Neural cell (in vitro differentiated cells): ENCODE data around the gene PLCZ1. TPM values are rescaled to one million over a fixed set of nuclear protein-coding genes. Genes with fewer than 3 reads are reported as not detected.

ENCODE experiments used
- H2AFZ ChIP-seq: fragments of 200-600, 300-800 bp; sonication (generic), shearing (Covaris generic); 2 replicates; pipeline ENCODE4 v1.6.0; 2014; ENCODE audit warnings: low read depth, mild to moderate bottlenecking, antibody characterized with exemption, low read length, moderate library complexity
- H3F3A ChIP-seq: fragments of 200-600 bp; shearing (Covaris generic); 2 replicates; pipeline ENCODE4 v1.6.1; 2016; ENCODE audit warnings: mild to moderate bottlenecking, moderate library complexity, mixed read lengths, antibody characterized with exemption, low read length; ENCODE audit not compliant: insufficient read depth, poor library complexity, severe bottlenecking
- H3K27ac ChIP-seq: fragments of 200-600, 300-800 bp; sonication (generic), shearing (Covaris generic); 2 replicates; pipeline ENCODE4 v1.5.1; 2014; ENCODE audit warnings: mild to moderate bottlenecking, low read length, moderate library complexity
- H3K27me3 ChIP-seq: fragments of 300-800, 200-600 bp; sonication (generic), shearing (Covaris generic); 2 replicates; pipeline ENCODE4 v1.6.0; 2014; ENCODE audit warnings: mild to moderate bottlenecking, low read depth, low read length, moderate library complexity; ENCODE audit not compliant: insufficient read depth
- H3K36me3 ChIP-seq: fragments of 300-800, 200-600 bp; sonication (generic), shearing (Covaris generic); 2 replicates; pipeline ENCODE4 v1.5.1; 2014; ENCODE audit warnings: mild to moderate bottlenecking, antibody characterized with exemption, low read length, moderate library complexity; ENCODE audit not compliant: insufficient read depth
- H3K4me2 ChIP-seq: fragments of 300-800, 200-600 bp; sonication (generic), shearing (Covaris generic); 2 replicates; pipeline ENCODE4 v1.6.0; 2014; ENCODE audit warnings: mild to moderate bottlenecking, low read length
- H3K4me3 ChIP-seq: fragments of 300-800, 200-600 bp; sonication (generic), shearing (Covaris generic); 2 replicates; pipeline ENCODE4 v1.5.1; 2014; ENCODE audit warnings: mild to moderate bottlenecking, low read length, moderate library complexity
- H3K79me2 ChIP-seq: fragments of 200-600 bp; shearing (Covaris generic); replicated peaks from 2 replicates; pipeline ENCODE4 v1.6.0; 2014; ENCODE audit warnings: mild to moderate bottlenecking, low read length, moderate library complexity; ENCODE audit not compliant: insufficient read depth
- H3K9ac ChIP-seq: fragments of 300-800, 200-600 bp; sonication (generic), shearing (Covaris generic); 2 replicates; pipeline ENCODE4 v1.6.1; 2016; ENCODE audit warnings: mild to moderate bottlenecking, low read length, mixed read lengths
- H3K9me2 ChIP-seq: fragments of 200-600 bp; shearing (Covaris generic); 2 replicates; pipeline ENCODE4 v1.6.1; 2016; ENCODE audit warnings: mild to moderate bottlenecking, low read length, mixed read lengths; ENCODE audit not compliant: insufficient read depth
- H3K9me3 ChIP-seq: fragments of 200-600, 300-800 bp; sonication (generic), shearing (Covaris generic); 2 replicates; pipeline ENCODE4 v1.6.1; 2016; ENCODE audit warnings: mild to moderate bottlenecking, mixed run types, low read length, moderate library complexity, mixed read lengths
- H4K20me1 ChIP-seq: fragments of 200-600 bp; shearing (Covaris generic); 2 replicates; pipeline ENCODE4 v1.6.1; 2016; ENCODE audit warnings: mild to moderate bottlenecking, mixed run types; ENCODE audit not compliant: insufficient read depth
- EP300 ChIP-seq: fragments of 450-650 bp; conservative IDR thresholded peaks from 2 replicates; pipeline ENCODE4 v1.6.1; 2014; ENCODE audit warnings: antibody characterized with exemption, mild to moderate bottlenecking, moderate library complexity; ENCODE audit not compliant: poor library complexity, severe bottlenecking
- EZH2 ChIP-seq: fragments of 200-600, 300-800 bp; shearing (Covaris generic), sonication (generic); IDR thresholded peaks from 2 replicates; pipeline ENCODE4 v1.6.1; 2014; ENCODE audit warnings: antibody characterized with exemption, low read length, borderline replicate concordance, mild to moderate bottlenecking; ENCODE audit not compliant: insufficient read depth, poor library complexity, severe bottlenecking
- MXI1 ChIP-seq: fragments of 450-650 bp; conservative IDR thresholded peaks from 2 replicates; pipeline ENCODE4 v1.6.1; 2014; ENCODE audit warnings: antibody characterized with exemption, mild to moderate bottlenecking; ENCODE audit not compliant: poor library complexity, severe bottlenecking
- POLR2AphosphoS5 ChIP-seq: IDR thresholded peaks from 2 replicates; pipeline ENCODE4 v1.6.1; 2012
- RAD21 ChIP-seq: fragments of 450-650 bp; conservative IDR thresholded peaks from 2 replicates; pipeline ENCODE4 v1.6.1; 2014; ENCODE audit warnings: antibody characterized with exemption, mild to moderate bottlenecking, moderate library complexity
- SMC3 ChIP-seq: fragments of 450-650 bp; conservative IDR thresholded peaks from 2 replicates; pipeline ENCODE4 v1.6.1; 2014; ENCODE audit warnings: antibody characterized with exemption, mild to moderate bottlenecking, moderate library complexity; ENCODE audit not compliant: poor library complexity
- TAF1 ChIP-seq: IDR thresholded peaks from 2 replicates; pipeline ENCODE4 v1.6.1; 2012; ENCODE audit warnings: low read depth
- polyA plus RNA-seq: library from polyadenylated mRNA; depleted of rRNA; stranded (reverse); fragments of >200 nt; gene quantifications from 2 replicates; pipeline ENCODE4 v1.2.3, GENCODE V29; 2014
- TF ChIP-seq, protein P1 (sequence below): fragments of 450-650 bp; IDR thresholded peaks from 2 replicates; pipeline ENCODE4 v1.5.1; 2014; ENCODE audit warnings: antibody characterized with exemption, mild to moderate bottlenecking, moderate library complexity; ENCODE audit not compliant: poor library complexity, severe bottlenecking
- TF ChIP-seq, protein P2 (sequence below): IDR thresholded peaks from 2 replicates; pipeline ENCODE4 v1.6.1; 2012; ENCODE audit warnings: borderline replicate concordance

The PLCZ1 gene
- polyA plus RNA-seq, 1 donor from 2014 or later: not detected

DNA sequence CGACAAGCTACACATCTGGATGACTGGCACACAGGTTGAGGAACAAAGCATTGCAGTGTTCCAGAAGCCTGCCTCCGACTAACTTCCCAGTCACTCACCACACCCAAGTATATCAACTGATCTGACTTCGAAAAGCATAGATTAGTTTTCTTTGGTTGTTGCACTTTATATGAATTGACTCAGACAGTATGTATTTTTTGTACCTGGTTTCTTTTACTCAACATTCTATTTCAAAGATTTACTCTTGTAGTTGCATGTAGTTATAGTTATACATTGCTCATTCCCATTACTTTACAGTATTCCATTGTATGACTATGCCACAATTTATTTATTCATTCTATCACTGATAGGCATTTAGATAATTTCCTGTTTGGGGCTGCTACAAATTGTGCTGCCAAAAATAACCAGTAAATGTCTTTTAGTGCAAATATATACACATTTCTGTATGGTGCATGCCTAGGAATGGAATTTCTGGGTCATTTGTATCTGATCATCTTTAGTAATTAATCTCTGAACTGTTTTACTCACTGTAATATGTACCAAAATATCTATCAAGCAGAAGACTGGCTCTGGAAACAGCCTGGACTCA lies 17.8 kb downstream of the PLCZ1 start:
- H3K9ac ChIP-seq: no peak overlapping the region
- H3K4me3 ChIP-seq: no peak overlapping the region
- H3K27me3 ChIP-seq: no peaks in the 10 kb centered on the region
- H3K9me2 ChIP-seq: no peaks in the 10 kb centered on the region
- H3K9me3 ChIP-seq: no peaks in the 10 kb centered on the region
- H3K36me3 ChIP-seq: no peaks in the 10 kb centered on the region
- TF ChIP-seq, protein P1, sequence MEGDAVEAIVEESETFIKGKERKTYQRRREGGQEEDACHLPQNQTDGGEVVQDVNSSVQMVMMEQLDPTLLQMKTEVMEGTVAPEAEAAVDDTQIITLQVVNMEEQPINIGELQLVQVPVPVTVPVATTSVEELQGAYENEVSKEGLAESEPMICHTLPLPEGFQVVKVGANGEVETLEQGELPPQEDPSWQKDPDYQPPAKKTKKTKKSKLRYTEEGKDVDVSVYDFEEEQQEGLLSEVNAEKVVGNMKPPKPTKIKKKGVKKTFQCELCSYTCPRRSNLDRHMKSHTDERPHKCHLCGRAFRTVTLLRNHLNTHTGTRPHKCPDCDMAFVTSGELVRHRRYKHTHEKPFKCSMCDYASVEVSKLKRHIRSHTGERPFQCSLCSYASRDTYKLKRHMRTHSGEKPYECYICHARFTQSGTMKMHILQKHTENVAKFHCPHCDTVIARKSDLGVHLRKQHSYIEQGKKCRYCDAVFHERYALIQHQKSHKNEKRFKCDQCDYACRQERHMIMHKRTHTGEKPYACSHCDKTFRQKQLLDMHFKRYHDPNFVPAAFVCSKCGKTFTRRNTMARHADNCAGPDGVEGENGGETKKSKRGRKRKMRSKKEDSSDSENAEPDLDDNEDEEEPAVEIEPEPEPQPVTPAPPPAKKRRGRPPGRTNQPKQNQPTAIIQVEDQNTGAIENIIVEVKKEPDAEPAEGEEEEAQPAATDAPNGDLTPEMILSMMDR: no peak
- TF ChIP-seq EP300: no peak
- TF ChIP-seq TAF1: no peak
- no peak for TF ChIP-seq POLR2AphosphoS5
- no peak for TF ChIP-seq SMC3
- TF ChIP-seq RAD21: no peak
- TF ChIP-seq, protein P2, sequence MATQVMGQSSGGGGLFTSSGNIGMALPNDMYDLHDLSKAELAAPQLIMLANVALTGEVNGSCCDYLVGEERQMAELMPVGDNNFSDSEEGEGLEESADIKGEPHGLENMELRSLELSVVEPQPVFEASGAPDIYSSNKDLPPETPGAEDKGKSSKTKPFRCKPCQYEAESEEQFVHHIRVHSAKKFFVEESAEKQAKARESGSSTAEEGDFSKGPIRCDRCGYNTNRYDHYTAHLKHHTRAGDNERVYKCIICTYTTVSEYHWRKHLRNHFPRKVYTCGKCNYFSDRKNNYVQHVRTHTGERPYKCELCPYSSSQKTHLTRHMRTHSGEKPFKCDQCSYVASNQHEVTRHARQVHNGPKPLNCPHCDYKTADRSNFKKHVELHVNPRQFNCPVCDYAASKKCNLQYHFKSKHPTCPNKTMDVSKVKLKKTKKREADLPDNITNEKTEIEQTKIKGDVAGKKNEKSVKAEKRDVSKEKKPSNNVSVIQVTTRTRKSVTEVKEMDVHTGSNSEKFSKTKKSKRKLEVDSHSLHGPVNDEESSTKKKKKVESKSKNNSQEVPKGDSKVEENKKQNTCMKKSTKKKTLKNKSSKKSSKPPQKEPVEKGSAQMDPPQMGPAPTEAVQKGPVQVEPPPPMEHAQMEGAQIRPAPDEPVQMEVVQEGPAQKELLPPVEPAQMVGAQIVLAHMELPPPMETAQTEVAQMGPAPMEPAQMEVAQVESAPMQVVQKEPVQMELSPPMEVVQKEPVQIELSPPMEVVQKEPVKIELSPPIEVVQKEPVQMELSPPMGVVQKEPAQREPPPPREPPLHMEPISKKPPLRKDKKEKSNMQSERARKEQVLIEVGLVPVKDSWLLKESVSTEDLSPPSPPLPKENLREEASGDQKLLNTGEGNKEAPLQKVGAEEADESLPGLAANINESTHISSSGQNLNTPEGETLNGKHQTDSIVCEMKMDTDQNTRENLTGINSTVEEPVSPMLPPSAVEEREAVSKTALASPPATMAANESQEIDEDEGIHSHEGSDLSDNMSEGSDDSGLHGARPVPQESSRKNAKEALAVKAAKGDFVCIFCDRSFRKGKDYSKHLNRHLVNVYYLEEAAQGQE: no peak
- TF ChIP-seq MXI1: no peak
- no peak for TF ChIP-seq EZH2
- H3K4me2 ChIP-seq: no peak overlapping the region
- H4K20me1 ChIP-seq: no peaks in the 10 kb centered on the region
- no peak overlapping the region for H3K27ac ChIP-seq
- H2AFZ ChIP-seq: no peak overlapping the region
- H3K79me2 ChIP-seq: no peaks in the 10 kb centered on the region
- H3F3A ChIP-seq: no peaks in the 10 kb centered on the region

DNA sequence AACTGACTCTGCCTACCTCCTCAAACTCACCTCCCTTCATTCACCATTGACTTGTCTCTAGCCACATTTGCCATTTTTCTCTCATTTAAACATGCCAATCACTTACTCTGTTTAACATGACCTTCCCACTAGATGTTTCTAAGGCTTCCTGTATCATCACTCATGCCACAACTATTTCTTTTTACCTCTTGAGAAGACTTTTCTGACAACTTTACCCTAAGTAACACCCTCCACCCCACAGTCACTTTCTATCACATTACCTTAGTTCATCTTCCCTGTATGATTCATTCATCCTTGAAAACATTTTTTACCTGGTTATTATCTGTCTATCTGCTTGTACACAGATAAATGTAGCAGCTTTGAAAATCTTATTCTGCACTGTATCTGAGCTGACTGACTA lies 19.4 kb downstream of the PLCZ1 start:
- TF ChIP-seq RAD21 (no peak), SMC3 (no peak), POLR2AphosphoS5 (no peak), TAF1 (no peak), MXI1 (no peak), EZH2 (no peak), EP300 (no peak)
- TF ChIP-seq, protein P2: no peak
- TF ChIP-seq, protein P1: no peak
- H3K36me3 ChIP-seq: no peaks in the 10 kb centered on the region
- H3F3A ChIP-seq: no peaks in the 10 kb centered on the region
- no peak overlapping the region for H3K9ac ChIP-seq
- no peaks in the 10 kb centered on the region for H3K27me3 ChIP-seq
- H3K4me2 ChIP-seq: no peak overlapping the region
- H2AFZ ChIP-seq: no peak overlapping the region
- no peak overlapping the region for H3K27ac ChIP-seq
- H3K9me2 ChIP-seq: no peaks in the 10 kb centered on the region
- H4K20me1 ChIP-seq: no peaks in the 10 kb centered on the region
- H3K9me3 ChIP-seq: no peaks in the 10 kb centered on the region
- H3K79me2 ChIP-seq: no peaks in the 10 kb centered on the region
- no peak overlapping the region for H3K4me3 ChIP-seq
